ENCODE data around the gene BIK.

The BIK gene

GRCh38 chr22:43172191-43172590 lies 61.6 kb downstream of the BIK start:
- no peak overlapping the region for H3K27ac ChIP-seq
- TF ChIP-seq CTCF (IDR thresholded peaks at IDR 0.05), result no peak
- H3K4me3 ChIP-seq, result no peak overlapping the region
- DNase-seq (ENCODE audit: low spot score), result no peak

GRCh38 chr22:43173566-43173965 lies 63.0 kb downstream of the BIK start:
- TF ChIP-seq CTCF (IDR thresholded peaks at IDR 0.05), result no peak
- DNase-seq (ENCODE audit: low spot score), result no peak
- Histone ChIP-seq H3K4me3 (no peak overlapping the region), H3K27ac (no peak overlapping the region)

DNA sequence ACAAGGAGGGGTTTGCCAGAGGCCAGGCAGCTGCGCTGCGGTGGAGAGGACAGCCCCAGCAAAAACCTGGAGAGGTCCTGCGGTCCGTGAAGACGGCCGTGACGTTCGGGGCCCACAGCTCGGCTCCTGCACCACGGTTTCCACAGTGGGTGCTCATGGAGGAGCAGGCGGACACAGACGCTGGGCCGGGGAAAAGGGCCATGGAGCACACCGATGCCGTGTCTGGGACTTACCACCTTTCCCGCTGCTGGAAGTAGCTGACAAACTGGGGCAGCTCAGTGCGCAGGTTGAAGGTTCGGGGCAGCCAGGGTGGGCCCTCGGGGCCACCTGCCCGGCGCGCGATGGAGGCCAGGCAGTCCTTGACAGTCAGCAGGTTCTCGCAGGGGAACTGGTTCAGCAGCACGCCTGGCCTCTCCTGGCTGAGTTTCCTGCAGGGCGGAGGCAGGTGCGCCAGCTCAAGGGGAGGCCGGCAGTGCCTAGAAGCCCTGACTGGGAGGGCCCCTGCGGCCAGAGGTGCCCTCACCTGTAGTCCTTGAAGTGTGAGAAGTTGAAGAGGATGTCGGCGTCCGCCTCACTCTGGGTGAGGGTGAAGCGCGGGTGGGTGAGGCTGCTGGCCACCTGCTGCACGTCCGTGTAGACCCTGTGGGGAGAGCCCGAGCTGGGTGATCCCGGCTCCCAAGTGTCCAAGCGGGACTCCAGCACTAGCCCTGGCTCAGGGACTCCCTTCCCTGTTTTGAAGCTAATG lies 63.6 kb downstream of the BIK start:
- TF ChIP-seq CTCF (IDR thresholded peaks at IDR 0.05), result no peak
- H3K27ac ChIP-seq, result no peak overlapping the region
- no peak overlapping the region for H3K4me3 ChIP-seq
- DNase-seq (ENCODE audit: low spot score), result no peak

GRCh38 chr22:43174941-43175531 lies 64.5 kb downstream of the BIK start:
- H3K27ac ChIP-seq, result no peak overlapping the region
- no peak overlapping the region for H3K4me3 ChIP-seq
- TF ChIP-seq CTCF (IDR thresholded peaks at IDR 0.05), result no peak
- no peak for DNase-seq (ENCODE audit: low spot score)

GRCh38 chr22:43176090-43176489 lies 65.5 kb downstream of the BIK start:
- H3K4me3 ChIP-seq, result no peak overlapping the region
- DNase-seq (ENCODE audit: low spot score), result no peak

DNA sequence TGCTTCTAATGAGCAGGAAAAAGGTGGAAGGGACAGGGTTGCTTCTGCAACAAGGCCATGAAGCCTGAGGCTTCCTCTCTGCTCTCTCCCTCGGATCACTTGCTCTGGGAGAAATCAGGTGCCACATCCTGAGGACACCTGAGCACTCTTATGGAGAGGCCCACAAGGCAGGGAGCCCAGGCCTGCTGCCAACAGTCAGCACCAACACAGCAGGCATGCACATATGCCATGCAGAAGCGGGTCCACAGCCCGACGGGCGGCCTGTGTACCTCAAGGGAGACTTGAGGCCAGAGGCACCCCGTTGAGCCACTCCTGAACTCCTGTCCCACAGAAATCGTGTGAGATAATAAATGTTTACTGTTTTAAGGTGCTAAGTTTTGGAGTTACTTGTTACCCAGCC lies 66.9 kb downstream of the BIK start:
- TF ChIP-seq CTCF (IDR thresholded peaks at IDR 0.05), result no peak
- Histone ChIP-seq H3K4me3 (no peak overlapping the region), H3K27ac (no peak overlapping the region)
- DNase-seq (ENCODE audit: low spot score), result no peak

More at GRCh38 chr22:43176090-43176489, 65.5 kb downstream of the BIK start:
- no peak for TF ChIP-seq CTCF (IDR thresholded peaks at IDR 0.05)
- no peak overlapping the region for H3K27ac ChIP-seq

Measured in coronary artery (tissue), 2 donors.